NCI-H2081 (cell line): Measurements from ENCODE around the gene AFAP1L1.

Experiments
- DNase-seq, 2 experiments: peaks; one replicate each; lab custom pipeline; 2025; lab: John Stamatoyannopoulos, UW

The AFAP1L1 gene

DNA sequence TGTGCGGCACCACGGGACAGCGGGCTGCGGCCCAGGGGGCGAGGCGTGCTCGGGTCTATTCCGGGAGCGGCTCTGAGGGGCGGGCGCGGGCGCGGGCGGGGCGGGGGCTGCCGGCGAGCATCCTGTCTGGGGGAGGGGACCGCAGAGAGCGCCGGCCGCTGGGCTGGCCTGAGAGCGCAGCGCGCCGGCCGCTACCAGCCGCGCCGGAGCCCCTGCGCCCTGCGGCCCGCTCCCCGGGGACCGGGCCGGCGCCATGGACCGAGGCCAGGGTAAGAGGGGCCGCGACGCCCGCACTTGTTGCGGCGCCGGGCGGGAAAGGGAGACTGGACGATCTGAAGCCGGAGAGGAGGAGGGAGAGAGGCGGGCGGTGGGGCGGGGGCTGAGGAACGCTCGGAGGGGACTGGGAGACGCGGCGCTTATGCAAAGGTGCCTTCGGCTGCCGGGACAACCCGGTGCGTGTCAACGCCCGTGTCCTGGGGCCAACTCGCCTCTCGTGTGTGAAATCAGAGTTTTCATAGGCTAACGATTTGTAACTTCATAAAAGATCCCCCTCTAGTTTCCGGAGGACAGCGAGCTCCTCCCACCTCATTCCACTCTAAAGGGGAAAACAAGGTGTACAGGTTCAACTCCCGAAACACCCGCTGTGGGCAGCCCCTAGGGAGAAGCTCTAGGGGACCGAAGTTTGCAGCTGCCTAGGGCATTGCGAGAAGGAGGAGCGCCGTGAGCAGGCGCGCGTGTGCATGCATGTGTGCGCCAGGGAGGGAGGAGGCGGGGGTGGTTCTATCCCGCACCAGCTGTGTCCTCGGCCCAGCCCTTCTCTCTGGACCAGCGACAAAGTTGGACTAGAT lies at the start of gene AFAP1L1:
TSS of gene AFAP1L1 (plus strand) at position 144 of the 848 bp plus-strand sequence. CDS start at position 254, 110 bp downstream.
- peak; percentile 7 to 26 for DNase-seq

DNA sequence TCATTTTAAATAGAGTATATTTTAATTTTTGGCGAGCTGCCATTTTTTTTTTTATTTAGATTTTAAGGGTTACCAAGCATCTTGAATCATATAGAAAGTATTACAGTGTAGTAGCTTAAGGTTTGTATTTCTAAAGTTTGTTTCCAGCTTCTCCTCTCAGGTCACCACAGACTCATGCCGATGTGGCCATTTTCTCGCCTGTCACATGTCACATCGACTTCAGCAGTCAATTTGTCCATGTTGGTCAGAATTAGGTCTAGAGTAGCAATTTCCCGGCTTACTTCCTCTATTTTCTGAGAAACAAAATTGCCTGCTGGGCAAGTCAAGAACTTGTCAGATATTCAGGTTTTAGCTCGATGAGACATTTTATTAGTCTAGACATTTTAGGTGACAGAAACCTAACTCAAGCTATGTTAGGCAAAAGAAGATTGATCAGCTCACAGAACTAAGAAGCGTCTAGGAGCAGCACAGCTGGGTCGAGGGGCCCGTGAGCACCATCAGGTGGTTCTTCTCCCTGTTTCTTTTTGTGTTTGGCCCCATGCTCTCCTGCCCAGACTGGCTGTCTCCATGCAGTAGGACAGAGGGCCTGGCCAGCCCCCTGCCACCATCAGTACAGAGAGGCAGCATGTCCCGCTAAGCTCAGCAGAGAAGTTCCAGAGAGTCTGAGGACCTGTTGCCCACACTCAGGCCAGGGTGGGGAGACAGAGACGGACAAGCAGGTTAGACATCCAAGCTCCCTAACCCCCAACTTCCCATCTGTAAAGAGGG lies 48.4 kb upstream of the AFAP1L1 start:
- DNase-seq: no peak

DNA sequence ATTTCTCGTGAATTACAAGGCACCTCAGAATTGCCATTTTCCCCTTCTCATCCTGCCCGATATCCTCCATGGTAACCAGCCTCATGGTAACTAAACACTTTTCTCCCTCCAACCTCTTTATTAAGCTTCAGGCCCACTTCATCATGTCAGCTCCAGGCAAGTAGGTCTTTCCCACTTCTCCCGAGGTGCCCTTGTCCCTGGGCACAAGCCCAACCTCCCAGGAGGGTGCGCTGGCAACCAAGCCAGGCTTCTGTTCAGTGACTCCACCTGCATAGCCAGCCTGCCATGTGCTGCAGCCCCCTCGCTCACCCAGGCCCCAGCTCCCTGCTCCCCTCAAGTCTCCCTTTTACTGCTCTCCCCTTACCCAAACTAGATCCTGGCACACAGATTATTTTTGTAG lies 47.4 kb upstream of the AFAP1L1 start:
- peak; percentile 1 to 22 for DNase-seq

DNA sequence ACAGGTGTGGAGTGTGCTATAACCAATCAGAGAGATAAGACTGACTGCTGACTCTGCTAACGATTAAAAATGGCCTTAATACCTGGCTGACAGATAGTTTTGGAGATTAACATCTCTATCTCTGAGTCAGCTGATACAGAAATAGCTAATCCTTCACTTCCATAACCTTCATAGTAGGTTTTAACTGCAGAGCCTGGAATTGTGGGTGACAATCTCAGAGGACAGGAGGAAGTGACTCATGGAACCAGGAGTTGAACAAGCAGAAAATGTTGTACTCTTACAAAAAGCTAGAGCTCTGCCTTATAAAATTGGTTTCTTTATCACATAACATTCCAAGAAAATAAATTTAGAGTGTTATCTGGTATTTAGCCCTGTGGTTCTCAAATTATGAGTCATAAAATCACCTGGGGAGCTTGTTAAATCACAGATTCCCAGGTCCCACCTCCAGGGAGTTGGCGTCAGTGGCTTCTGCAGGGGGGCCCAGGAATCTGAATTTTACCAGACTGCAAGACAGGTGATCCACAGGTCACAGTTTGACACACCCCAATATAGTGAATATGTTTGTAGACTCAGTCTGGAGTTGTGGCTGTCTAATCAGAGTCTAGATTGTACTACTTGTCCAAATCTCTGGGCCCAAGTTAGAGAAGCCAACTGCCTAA lies 44.4 kb upstream of the AFAP1L1 start:
- no peak for DNase-seq

DNA sequence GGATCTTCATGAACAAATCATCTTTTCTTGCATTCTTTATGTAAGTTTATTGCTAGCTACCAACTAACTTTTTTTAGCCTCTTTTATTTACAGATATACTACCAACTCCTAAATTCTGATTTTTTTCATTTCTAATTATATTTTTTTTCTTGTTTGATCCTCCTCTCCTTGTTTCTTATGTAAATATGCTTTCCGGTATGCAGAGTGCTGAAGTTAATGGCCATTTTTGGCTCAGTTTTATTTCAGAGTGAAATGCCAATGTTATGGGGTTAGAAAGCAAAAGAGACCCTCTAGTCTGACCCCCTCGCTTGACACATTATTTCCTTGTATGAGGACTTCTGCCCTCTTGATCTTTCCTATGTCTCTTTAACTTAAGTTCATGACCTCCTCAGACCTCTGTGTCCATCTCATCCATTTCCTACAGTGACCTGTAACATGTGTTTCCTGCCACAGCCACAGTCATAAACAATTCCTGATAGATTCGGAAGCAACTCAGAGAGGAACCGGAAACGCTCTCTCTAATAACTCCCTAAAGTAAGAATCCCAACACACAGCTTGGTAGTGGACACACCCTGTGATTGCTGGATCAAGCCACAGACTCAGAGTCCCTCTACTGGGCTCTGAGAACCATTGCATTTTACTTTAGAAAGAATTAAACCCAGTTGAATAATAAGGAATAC lies 42.9 kb upstream of the AFAP1L1 start:
- peak in 1 of 2 experiments; percentile 6 for DNase-seq

DNA sequence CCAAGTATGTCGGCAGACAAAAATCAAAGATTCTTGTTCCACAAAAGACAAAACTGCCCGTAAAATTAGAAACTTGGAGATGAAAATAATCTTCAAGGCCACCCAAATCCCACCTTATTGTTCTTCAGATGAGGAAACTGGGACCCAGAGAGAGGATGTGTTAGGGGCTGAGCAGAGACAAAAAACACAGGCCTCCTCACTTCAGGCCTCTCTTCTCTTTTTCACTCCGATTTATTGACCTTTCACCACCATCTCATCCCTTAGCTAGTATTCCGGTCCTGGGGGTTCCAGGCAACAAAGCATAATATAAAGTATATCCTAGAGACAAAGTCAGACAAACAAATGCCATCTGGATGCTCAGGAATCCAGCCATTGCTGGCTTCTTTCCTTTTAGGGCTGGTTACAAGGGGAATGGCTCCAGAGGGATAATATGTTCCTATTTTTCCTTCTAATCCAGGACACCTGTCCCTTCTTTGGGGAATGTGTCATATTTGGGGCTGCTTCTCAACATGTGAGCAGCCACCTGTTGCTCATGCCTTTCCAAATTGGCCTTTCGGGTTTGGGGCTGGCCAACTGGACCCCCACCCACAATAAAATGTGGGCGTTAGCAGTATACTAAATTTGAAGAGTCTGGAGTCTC lies 42.2 kb upstream of the AFAP1L1 start:
- no peak for DNase-seq

DNA sequence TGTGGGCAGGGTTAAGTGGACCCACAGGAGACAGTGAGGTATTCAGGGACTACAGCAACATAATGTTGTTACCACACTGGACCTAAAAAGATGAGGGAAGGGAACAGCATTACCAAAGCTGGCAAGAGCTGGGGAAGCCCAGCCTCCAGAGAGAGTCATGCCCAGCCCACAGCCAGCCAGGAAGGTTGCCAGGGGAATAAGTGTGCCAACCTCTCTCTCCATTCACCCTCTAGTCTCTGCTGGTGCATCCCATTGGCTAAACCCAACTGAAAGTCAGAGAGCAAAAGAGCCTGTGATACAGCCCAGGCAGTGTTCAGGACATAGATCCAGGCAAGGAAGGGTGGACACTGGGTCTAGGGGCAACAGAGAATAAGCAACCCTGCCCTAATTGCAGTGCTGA lies 35.8 kb upstream of the AFAP1L1 start:
- no peak for DNase-seq

DNA sequence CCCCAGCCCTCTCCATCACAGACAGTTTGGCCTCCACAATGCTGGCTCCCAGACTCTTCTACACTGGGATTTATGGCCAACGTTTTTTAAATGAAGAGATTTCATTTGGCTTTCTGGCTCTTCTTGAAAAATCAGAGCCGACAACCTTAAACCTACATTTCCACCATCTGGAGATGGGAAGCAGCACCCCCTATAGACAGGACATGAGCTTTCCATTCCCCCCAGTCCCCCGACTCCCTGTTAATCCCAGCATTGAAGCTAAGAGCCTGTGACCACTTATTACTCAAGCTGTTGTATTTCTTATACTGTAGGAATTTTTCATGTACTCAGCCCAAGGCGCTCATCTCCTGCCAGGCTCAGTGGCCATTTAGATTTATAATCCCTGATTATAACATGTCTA lies 34.0 kb upstream of the AFAP1L1 start:
- DNase-seq: no peak

DNA sequence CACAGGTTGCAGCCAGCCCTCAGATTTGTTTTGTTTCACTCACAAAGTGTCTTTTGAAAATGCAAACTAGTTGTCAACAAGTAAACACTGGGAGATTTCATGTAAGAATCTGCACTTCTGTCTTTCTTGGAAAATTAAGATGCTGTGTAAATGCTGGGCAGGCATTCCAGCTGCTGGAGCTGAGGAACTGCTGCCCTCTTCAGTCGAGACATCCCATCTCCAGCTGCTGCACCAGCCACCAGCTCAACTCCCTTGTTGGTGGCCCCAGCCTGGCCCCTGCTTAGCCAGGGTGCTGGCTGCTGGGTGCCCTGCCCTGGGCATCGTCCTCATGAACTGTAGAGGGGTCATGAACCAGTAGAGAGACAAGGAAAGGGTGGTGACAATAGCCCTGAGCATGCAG lies 33.1 kb upstream of the AFAP1L1 start:
- no peak for DNase-seq

DNA sequence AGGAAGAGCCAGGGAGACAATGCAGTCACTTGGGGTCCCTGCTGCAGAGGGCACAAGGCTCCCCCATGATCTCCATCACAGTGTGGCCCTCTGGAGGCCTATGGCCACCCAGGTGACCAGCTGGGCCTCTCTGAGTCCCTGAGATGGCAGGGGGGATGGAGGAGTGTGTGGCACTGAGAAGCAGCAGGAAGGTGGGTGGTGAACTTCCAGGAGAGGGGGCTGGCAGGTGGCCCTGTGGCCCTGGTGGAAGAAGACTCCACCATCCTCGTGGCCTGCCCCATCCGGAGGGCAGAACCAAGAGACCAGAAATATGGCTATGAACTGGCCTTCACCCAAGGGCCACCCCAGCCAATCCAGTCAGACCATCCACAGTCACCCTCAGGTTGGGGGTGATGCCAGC lies 31.7 kb upstream of the AFAP1L1 start:
- no peak for DNase-seq

DNA sequence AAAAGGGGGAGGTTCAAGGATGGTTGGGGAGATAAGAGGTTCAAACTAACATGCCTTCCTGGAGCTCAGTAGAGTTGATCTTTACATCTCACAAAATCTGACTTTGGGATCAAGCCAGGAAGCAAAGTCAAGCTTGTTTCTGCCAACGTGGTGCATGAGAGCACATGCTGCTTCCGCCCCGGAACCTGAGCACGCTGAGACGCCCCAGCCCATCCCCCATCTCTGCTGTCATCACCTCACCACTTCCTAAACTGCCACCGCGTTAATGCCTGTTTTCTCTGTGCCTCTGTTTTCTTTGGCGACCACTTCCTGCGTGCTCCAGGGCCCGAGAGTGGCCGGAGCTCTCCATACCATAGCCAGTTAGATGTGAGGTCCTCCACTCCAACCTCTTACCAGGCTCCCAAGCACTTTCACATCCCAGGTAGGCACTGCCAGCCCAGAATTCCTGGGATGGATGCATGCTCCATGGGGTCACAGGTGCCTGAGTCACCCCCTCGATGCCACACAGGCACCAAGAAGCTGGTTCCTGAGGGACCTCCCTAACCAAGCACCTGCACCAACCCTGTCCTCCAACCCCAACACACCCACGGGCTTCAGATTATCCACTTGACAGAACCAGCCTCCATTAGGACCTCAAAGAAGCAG lies 31.2 kb upstream of the AFAP1L1 start:
- DNase-seq: no peak

DNA sequence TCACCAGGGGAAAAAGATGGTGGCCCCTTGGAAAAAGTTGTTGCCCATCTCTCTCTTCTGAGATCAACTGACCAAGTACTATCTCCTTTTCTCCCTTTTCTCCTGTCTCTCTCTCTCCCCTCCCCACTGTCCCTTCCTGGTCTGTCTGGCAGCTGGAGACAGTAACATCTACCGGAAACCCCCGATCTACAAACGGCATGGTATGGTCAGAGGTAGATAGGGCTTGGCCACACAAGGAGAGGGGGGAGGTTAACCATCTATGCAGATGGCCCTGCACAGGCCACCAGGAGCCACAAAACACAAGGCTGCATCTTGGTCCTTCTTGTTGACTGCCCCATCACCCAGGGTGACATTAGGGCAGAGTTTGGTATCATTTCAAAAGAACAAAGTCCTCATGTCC lies 29.3 kb upstream of the AFAP1L1 start:
- no peak for DNase-seq

DNA sequence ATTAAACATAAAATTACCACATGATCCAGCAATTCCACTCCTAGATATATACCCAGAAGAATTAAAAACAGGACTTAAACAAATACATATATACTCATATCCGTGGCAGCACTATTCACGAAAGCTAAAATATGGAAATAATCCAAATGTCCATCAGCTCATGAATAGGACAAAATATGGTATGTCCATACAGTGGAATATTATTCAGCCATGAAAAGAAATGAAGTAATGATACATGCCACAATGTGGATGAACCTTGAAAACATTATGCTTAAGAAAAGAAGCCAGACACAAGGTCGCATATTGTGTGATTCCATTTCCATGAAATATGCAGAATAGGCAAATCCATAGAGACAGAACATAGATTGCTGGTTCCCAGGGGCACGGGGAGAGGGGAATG lies 24.8 kb upstream of the AFAP1L1 start:
- no peak for DNase-seq

DNA sequence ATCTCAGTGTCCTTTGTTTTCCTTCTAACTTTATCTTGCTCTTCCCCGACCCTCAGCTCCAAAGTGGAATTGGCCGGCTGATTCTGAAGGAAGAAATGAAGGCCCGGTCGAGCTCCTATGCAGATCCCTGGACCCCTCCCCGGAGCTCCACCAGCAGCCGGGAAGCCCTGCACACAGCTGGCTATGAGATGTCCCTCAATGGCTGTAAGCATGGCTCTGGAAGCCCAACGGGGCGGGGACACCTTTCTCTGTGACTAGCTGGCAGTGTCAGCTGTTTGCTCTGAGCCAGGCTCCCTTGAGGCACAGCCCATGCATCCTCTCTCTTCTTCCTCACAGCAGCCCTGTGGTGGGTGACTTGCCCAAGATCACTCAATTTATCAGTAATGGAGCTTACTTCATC lies 23.9 kb upstream of the AFAP1L1 start:
- DNase-seq: no peak

DNA sequence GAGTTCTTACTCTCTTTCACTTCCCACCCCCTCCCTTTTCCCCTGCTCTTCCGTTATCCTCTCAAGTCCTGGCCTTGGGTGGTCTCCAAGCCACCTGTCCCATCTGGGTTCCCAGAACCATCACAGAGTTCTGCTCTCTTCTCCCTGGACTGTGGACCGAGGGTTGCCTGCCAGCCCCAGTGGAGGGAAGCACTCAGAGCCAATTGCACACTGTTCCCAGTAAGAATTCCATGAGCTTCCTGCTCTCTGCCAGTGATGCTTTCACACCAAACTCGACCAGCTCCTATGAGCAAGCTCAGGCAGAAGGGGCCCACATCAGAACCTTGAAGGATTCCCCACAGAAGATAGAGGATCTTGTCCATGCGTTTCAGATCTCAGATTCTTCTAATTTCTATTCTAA lies 20.1 kb upstream of the AFAP1L1 start:
- no peak for DNase-seq

DNA sequence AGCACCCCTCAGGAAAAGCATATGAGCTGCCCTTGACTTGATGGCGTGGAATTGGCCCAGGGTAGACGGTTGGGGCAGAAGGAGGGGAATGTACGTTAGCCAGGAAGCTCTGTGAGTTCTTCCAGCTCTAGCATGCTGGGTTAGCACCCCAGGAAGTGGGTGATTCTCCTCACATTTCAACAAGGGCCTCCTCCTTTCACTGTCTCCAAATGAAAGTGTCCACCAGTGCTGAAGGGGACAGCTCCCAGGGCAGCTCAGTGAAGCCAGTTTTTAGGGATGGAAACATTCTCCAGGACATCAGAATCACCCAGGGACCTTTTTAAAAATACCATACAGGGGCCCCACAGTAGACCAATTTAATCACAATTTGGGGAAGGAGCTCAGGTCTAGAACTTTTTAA lies 17.2 kb upstream of the AFAP1L1 start:
- no peak for DNase-seq

DNA sequence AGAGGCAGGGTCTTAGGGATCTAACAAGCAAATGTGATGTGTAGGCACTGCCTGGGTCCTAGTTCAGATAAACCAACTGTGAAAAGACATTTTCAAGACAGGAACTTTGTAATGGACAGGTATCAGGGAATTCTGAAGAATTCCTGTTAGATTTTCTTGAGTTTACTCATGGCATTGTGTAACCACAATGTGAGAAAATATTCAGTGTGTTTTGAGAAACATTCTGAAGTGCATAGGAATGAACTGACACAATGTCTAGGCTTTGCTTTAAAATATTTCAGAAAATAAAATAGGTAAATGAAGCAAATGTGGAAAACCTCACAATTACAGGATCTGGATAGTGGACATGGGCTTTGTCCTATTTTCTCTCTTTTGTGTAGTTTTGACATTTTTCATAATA lies 15.2 kb upstream of the AFAP1L1 start:
- DNase-seq: no peak

DNA sequence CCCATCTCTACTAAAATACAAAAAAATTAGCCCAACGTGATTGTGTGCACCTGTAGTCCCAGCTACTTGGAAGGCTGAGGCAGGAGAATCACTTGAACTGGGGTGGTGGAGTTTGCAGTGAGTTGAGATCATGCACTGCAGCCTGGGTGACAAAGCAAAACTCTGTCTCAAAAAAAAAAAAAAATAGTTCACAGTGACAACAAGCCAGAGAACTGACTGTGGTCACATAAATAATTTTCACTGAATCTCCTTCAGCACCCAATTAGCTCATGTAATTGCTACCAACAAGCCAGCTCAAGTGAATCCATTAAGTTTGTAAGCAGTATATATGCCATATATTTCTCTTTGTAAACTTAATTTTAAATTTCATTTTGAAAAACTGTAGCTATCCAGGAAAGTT lies 14.5 kb upstream of the AFAP1L1 start:
- DNase-seq: no peak

DNA sequence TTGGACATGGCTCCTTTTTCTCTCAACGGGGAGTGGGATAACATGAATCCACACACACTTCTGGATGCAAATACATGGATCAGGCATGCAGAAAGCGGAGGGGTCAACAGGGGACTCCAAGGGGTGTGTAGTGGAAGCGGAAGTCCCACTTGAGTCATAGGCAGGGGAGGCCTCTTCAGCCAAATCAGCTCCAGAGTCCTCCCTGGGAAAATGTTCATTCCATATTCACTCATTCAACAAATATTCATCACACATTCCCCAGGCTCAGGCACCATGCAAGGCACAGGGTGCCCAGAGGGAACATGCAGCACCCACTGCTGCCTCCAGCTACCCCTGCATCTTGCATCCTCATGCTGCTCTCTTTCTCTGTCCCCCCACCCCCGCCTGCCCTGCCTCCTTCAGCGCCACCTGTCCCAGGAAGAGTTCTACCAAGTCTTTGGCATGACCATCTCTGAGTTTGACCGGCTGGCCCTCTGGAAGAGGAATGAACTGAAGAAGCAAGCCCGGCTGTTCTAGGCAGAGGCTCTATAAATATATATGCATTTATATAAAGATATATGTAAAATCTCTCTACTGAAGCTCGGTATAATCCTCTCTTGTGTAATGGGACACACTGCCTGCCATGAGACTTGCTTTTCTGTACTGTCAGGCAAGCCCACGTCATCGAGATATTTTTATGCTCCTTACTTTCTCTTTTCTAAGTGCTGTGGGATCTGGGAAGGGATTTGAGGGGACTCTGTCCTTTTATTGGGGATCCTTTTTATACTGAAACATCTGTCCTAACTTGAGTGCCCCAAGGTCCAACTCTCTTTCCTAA lies 13.6 kb upstream of the AFAP1L1 start:
- no peak for DNase-seq

DNA sequence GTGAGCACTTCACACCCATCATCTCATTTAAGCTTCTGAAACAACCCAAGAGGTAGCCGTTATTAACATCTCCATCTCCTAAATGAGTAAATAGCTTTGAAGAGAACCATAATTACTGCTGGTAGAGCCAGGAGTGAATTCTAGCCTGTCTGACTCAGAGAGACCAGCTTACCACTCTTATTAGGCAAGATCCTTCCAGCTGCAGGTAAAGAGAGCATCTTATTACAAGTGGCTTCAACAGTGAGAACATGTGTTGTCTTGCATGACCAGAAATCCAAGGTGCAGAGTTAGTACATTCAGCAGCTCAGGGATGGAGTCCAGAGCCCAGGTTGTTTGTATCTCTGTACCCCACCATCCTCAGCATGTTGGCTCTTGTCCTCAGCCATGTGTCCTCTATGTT lies 10.9 kb upstream of the AFAP1L1 start:
- no peak for DNase-seq
